Measurements from ENCODE around the gene MMP28. TPM values are rescaled to one million over a fixed set of nuclear protein-coding genes. Genes with fewer than 3 reads are reported as not detected.
A peak's percentile ranks its signal among the peaks of the same experiment; 100 is the strongest.

The MMP28 gene
- total RNA-seq, 1 experiment from 2014 or later, result not detected

GRCh38 chr17:35750526-35751395 lies 44.7 kb downstream of the MMP28 start:
- intact Hi-C loops (cut with micrococcal nuclease; ENCODE audit: unreplicated experiment), result no loop called here
- no peak for TF ChIP-seq CTCF (IDR thresholded peaks at IDR 0.05; ENCODE audit: unreplicated experiment)
- CTCF ChIA-PET, result interaction anchor here (3.6 kb wide), 1 partner anchor 13 kb away, joined by 20 read pairs; no protein-coding TSS in a partner anchor
- no peak overlapping the region for H3K4me3 Mint-ChIP-seq (ENCODE audit: low read depth, unreplicated experiment)
- peaks cover 75% of the 10 kb centered on the region for H3K27me3 Mint-ChIP-seq (ENCODE audit: unreplicated experiment)
- no peak overlapping the region for H3K27ac Mint-ChIP-seq (ENCODE audit: unreplicated experiment)
- H3K4me1 Mint-ChIP-seq (ENCODE audit: low read depth, unreplicated experiment), result no peaks in the 10 kb centered on the region
- H3K9me3 Mint-ChIP-seq (ENCODE audit: low read depth, unreplicated experiment), result no peaks in the 10 kb centered on the region
- BruUV-seq (replicated peaks), result no TSS peak
- no peak for DNase-seq
- peaks cover 15% of the 10 kb centered on the region for H3K36me3 Mint-ChIP-seq (ENCODE audit: insufficient read depth, unreplicated experiment)

- BruUV-seq (replicated peaks), result no TSS peak
- no peak for DNase-seq
- H3K27me3 Mint-ChIP-seq (ENCODE audit: unreplicated experiment), result peaks cover 77% of the 10 kb centered on the region
- intact Hi-C loops (cut with micrococcal nuclease; ENCODE audit: unreplicated experiment), result loop anchor here (5.0 to 10.0 kb wide), 2 partner anchors 435 to 577 kb away; no protein-coding TSS in a partner anchor
- no peak overlapping the region for H3K27ac Mint-ChIP-seq (ENCODE audit: unreplicated experiment)
- H3K4me1 Mint-ChIP-seq (ENCODE audit: low read depth, unreplicated experiment), result no peaks in the 10 kb centered on the region
- H3K4me3 Mint-ChIP-seq (ENCODE audit: low read depth, unreplicated experiment), result no peak overlapping the region
- peaks cover 15% of the 10 kb centered on the region for H3K36me3 Mint-ChIP-seq (ENCODE audit: insufficient read depth, unreplicated experiment)
- no peaks in the 10 kb centered on the region for H3K9me3 Mint-ChIP-seq (ENCODE audit: low read depth, unreplicated experiment)
- CTCF ChIA-PET, result interaction anchor here (0.6 to 3.6 kb wide), 4 partner anchors 14 to 579 kb away, joined by 3 to 20 read pairs (median 6); partner anchors contain the start of gene TAF15
- no peak for TF ChIP-seq CTCF (IDR thresholded peaks at IDR 0.05; ENCODE audit: unreplicated experiment)
Observed at GRCh38 chr17:35749560-35750412, 45.7 kb downstream of the MMP28 start.

- DNase-seq, result no peak
- TF ChIP-seq CTCF (IDR thresholded peaks at IDR 0.05; ENCODE audit: unreplicated experiment), result no peak
- no peaks in the 10 kb centered on the region for H3K9me3 Mint-ChIP-seq (ENCODE audit: low read depth, unreplicated experiment)
- no TSS peak for BruUV-seq (replicated peaks)
- CTCF ChIA-PET, result interaction anchor here (0.6 to 3.6 kb wide), 2 partner anchors 15 to 578 kb away, joined by 5 to 20 read pairs; no protein-coding TSS in a partner anchor
- no peak overlapping the region for H3K4me3 Mint-ChIP-seq (ENCODE audit: low read depth, unreplicated experiment)
- intact Hi-C loops (cut with micrococcal nuclease; ENCODE audit: unreplicated experiment), result loop anchor here (5.0 to 10.0 kb wide), 2 partner anchors 434 to 577 kb away; no protein-coding TSS in a partner anchor
- H3K36me3 Mint-ChIP-seq (ENCODE audit: insufficient read depth, unreplicated experiment), result peaks cover 15% of the 10 kb centered on the region
- H3K4me1 Mint-ChIP-seq (ENCODE audit: low read depth, unreplicated experiment), result no peaks in the 10 kb centered on the region
- peaks cover 77% of the 10 kb centered on the region for H3K27me3 Mint-ChIP-seq (ENCODE audit: unreplicated experiment)
- H3K27ac Mint-ChIP-seq (ENCODE audit: unreplicated experiment), result no peak overlapping the region
Observed at GRCh38 chr17:35748979-35749378, 46.5 kb downstream of the MMP28 start.

- no TSS peak for BruUV-seq (replicated peaks)
- Mint-ChIP-seq H3K36me3 (ENCODE audit: insufficient read depth, unreplicated experiment) (peaks cover 15% of the 10 kb centered on the region), H3K4me1 (ENCODE audit: low read depth, unreplicated experiment) (no peaks in the 10 kb centered on the region), H3K4me3 (ENCODE audit: low read depth, unreplicated experiment) (no peak overlapping the region), H3K9me3 (ENCODE audit: low read depth, unreplicated experiment) (no peaks in the 10 kb centered on the region), H3K27ac (ENCODE audit: unreplicated experiment) (no peak overlapping the region), H3K27me3 (ENCODE audit: unreplicated experiment) (peaks cover 78% of the 10 kb centered on the region)
- no peak for TF ChIP-seq CTCF (IDR thresholded peaks at IDR 0.05; ENCODE audit: unreplicated experiment)
- intact Hi-C loops (cut with micrococcal nuclease; ENCODE audit: unreplicated experiment), result loop anchor here (5.0 to 10.0 kb wide), 2 partner anchors 434 to 576 kb away; no protein-coding TSS in a partner anchor
- CTCF ChIA-PET, result interaction anchor here (1.4 to 3.6 kb wide), 3 partner anchors 11 to 135 kb away, joined by 4 to 25 read pairs (median 20); no protein-coding TSS in a partner anchor
- DNase-seq, result peak; percentile 52
Observed at GRCh38 chr17:35748341-35748841, 47.0 kb downstream of the MMP28 start.
